ENCODE data around the gene JMJD1C. TPM values are rescaled to one million over a fixed set of nuclear protein-coding genes. Genes with fewer than 3 reads are reported as not detected.
"Not testable (repeated sequence)": the region's sequence is repeated elsewhere in the genome, so short reads cannot be mapped to it uniquely, and the experiment has no call there.

Gene JMJD1C
- total RNA-seq, 2 experiments from 2014 or later: 99.2 to 118 TPM

- TF ChIP-seq CTCF (conservative IDR thresholded peaks at IDR 0.05; ENCODE audit: low read length) (no peak), EZH2phosphoT487 (IDR thresholded peaks at IDR 0.05; ENCODE audit: borderline replicate concordance, low read depth, low read length) (no peak)
- Histone ChIP-seq H3K4me3 (ENCODE audit: low read depth, low read length, poor library complexity, severe bottlenecking) (no peak overlapping the region), H3K27ac (ENCODE audit: low read depth, low read length, poor library complexity, severe bottlenecking) (no peak overlapping the region), H3K79me2 (ENCODE audit: insufficient read depth, low read depth, low read length) (no peaks in the 10 kb centered on the region), H3K36me3 (ENCODE audit: insufficient read depth, low read length) (peaks cover 49% of the 10 kb centered on the region), H3K9me3 (ENCODE audit: low read length) (no peaks in the 10 kb centered on the region), H3K4me2 (ENCODE audit: low read length) (no peak overlapping the region), H3K9me2 (ENCODE audit: insufficient read depth, low read length) (no peaks in the 10 kb centered on the region), H3K4me1 (ENCODE audit: insufficient read depth, low read length, poor library complexity, severe bottlenecking) (no peaks in the 10 kb centered on the region), H4K20me1 (ENCODE audit: insufficient read depth, low read length) (0 out of 2 replicates have a peak, but pooled peaks cover 12% of the 10 kb centered on the region), H2AFZ (ENCODE audit: low read length) (no peak overlapping the region)
- POLR2A ChIA-PET: interaction anchor here (0.6 to 1.9 kb wide), 2 partner anchors 9 to 62 kb away, joined by 3 to 9 read pairs; no protein-coding TSS in a partner anchor
- DNase-seq (ENCODE audit: low spot score): no peak
- CTCF ChIA-PET (ENCODE audit: unreplicated experiment): no interaction called here
- TSS peak; percentile 51 for BruUV-seq (replicated peaks)
- intact Hi-C loops (cut with micrococcal nuclease; ENCODE audit: unreplicated experiment): loop anchor here (5.0 to 10.0 kb wide), 4 partner anchors 147 to 720 kb away; partner anchors contain the start of gene EGR2
These were observed 311.0 kb downstream of the JMJD1C start for GRCh38 chr10:63154546-63155387.

- BruUV-seq (replicated peaks); H3K79me2 ChIP-seq (ENCODE audit: insufficient read depth, low read depth, low read length): not testable (repeated sequence)
- CTCF ChIA-PET (ENCODE audit: unreplicated experiment): interaction anchor here (0.6 kb wide), 1 partner anchor 18 kb away, joined by 3 read pairs; no protein-coding TSS in a partner anchor
These were observed 311.8 kb downstream of the JMJD1C start for GRCh38 chr10:63153868-63154545.

GRCh38 chr10:63150745-63151144 is 315.0 kb downstream of the JMJD1C start:
- POLR2A ChIA-PET: no interaction called here
- BruUV-seq (replicated peaks): no TSS peak
- no peaks in the 10 kb centered on the region for H3K4me1 ChIP-seq (ENCODE audit: insufficient read depth, low read length, poor library complexity, severe bottlenecking)
- no peak overlapping the region for H3K4me3 ChIP-seq (ENCODE audit: low read depth, low read length, poor library complexity, severe bottlenecking)
- no peak for TF ChIP-seq EZH2phosphoT487 (IDR thresholded peaks at IDR 0.05; ENCODE audit: borderline replicate concordance, low read depth, low read length)
- TF ChIP-seq CTCF (conservative IDR thresholded peaks at IDR 0.05; ENCODE audit: low read length): no peak
- peaks cover 9% of the 10 kb centered on the region; the same call in 1 of the 2 replicates for H4K20me1 ChIP-seq (ENCODE audit: insufficient read depth, low read length)
- peaks cover 21% of the 10 kb centered on the region; the same call in 1 of the 2 replicates for H3K79me2 ChIP-seq (ENCODE audit: insufficient read depth, low read depth, low read length)
- H3K27ac ChIP-seq (ENCODE audit: low read depth, low read length, poor library complexity, severe bottlenecking): no peak overlapping the region
- H3K9me3 ChIP-seq (ENCODE audit: low read length): no peaks in the 10 kb centered on the region
- no peak for DNase-seq (ENCODE audit: low spot score)
- intact Hi-C loops (cut with micrococcal nuclease; ENCODE audit: unreplicated experiment): loop anchor here (10.0 kb wide), 1 partner anchor 716 kb away; no protein-coding TSS in a partner anchor
- H3K36me3 ChIP-seq (ENCODE audit: insufficient read depth, low read length): peaks cover 83% of the 10 kb centered on the region
- H3K4me2 ChIP-seq (ENCODE audit: low read length): no peak overlapping the region
- H2AFZ ChIP-seq (ENCODE audit: low read length): no peak overlapping the region
- CTCF ChIA-PET (ENCODE audit: unreplicated experiment): no interaction called here
- no peaks in the 10 kb centered on the region for H3K9me2 ChIP-seq (ENCODE audit: insufficient read depth, low read length)

More at GRCh38 chr10:63153868-63154545, 311.8 kb downstream of the JMJD1C start:
- not testable (repeated sequence) for H2AFZ ChIP-seq (ENCODE audit: low read length); DNase-seq (ENCODE audit: low spot score); H3K4me3 ChIP-seq (ENCODE audit: low read depth, low read length, poor library complexity, severe bottlenecking); H3K27ac ChIP-seq (ENCODE audit: low read depth, low read length, poor library complexity, severe bottlenecking); H3K4me1 ChIP-seq (ENCODE audit: insufficient read depth, low read length, poor library complexity, severe bottlenecking); H3K9me3 ChIP-seq (ENCODE audit: low read length); H3K4me2 ChIP-seq (ENCODE audit: low read length); H3K9me2 ChIP-seq (ENCODE audit: insufficient read depth, low read length)
- Histone ChIP-seq H4K20me1 (ENCODE audit: insufficient read depth, low read length) (0 out of 2 replicates have a peak, but pooled peaks cover 12% of the 10 kb centered on the region), H3K36me3 (ENCODE audit: insufficient read depth, low read length) (peaks cover 54% of the 10 kb centered on the region)
- intact Hi-C loops (cut with micrococcal nuclease; ENCODE audit: unreplicated experiment): loop anchor here (10.0 kb wide), 1 partner anchor 719 kb away; no protein-coding TSS in a partner anchor
- POLR2A ChIA-PET: interaction anchor here (0.6 to 0.7 kb wide), 4 partner anchors 8 to 131 kb away, joined by 3 read pairs; no protein-coding TSS in a partner anchor
